HCT116 (cell line): ENCODE data around the gene POLR1A.

ENCODE experiments used
- EZH2 ChIP-seq: fragments of 200-600 bp; sonication (generic); IDR thresholded peaks from 2 replicates; pipeline ENCODE4 v1.6.1; 2017; ENCODE audit warnings: antibody characterized with exemption, mixed run types
- JUND ChIP-seq: IDR thresholded peaks from 2 replicates; pipeline ENCODE4 v1.6.1; 2012
- POLR2A ChIP-seq: IDR thresholded peaks from 2 replicates; pipeline ENCODE4 v1.7.0; 2011; ENCODE audit warnings: borderline replicate concordance; ENCODE audit not compliant: insufficient read depth, insufficient read length; ENCODE audit errors: extremely low read depth
- POLR2AphosphoS5 ChIP-seq: IDR thresholded peaks from 2 replicates; pipeline ENCODE4 v1.6.1; 2011; ENCODE audit warnings: mild to moderate bottlenecking, low read depth, low read length, moderate library complexity
- REST ChIP-seq: IDR thresholded peaks from 2 replicates; pipeline ENCODE4 v1.6.1; 2012; ENCODE audit warnings: low read depth
- SP1 ChIP-seq: IDR thresholded peaks from 2 replicates; pipeline ENCODE4 v1.6.1; 2012; ENCODE audit warnings: low read depth
- ZBTB33 ChIP-seq: IDR thresholded peaks from 2 replicates; pipeline ENCODE4 v1.6.1; 2011; ENCODE audit warnings: mild to moderate bottlenecking, low read length, moderate library complexity; ENCODE audit not compliant: insufficient replicate concordance; ENCODE audit errors: extremely low read depth

GRCh38 chr2:85974390-85974789, 131.3 kb downstream of the POLR1A start:
- TF ChIP-seq EZH2 (no peak), ZBTB33 (no peak), POLR2AphosphoS5 (no peak), POLR2A (no peak), SP1 (no peak), REST (no peak), JUND (no peak)
